Panc1 (cell line): Measurements from ENCODE around the gene ADGRL3. TPM values are rescaled to one million over a fixed set of nuclear protein-coding genes. Genes with fewer than 3 reads are reported as not detected.

ENCODE experiments used
- ATAC-seq: fragments of 200-7000 bp; cut with Tn5 transposase; 2 replicates; pipeline ENCODE4 v1.9.1; 2020; ENCODE audit warnings: mild to moderate bottlenecking, moderate library complexity
- BruUV-seq: library from RNA; stranded (reverse); fragments of 400-500 nt; replicated peaks from 2 replicates; lab custom pipeline; 2021; lab: Mats Ljungman, UMichigan
- CTCF ChIA-PET: fragments of 300-600 bp; sonication (Branson Sonifier 250); formaldehyde crosslinking; loops from one replicate; lab custom pipeline; 2022; ENCODE audit warnings: antibody characterized with exemption; lab: Charles Lee
- POLR2A ChIA-PET: fragments of 300-600 bp; sonication (Branson Sonifier 250); formaldehyde crosslinking; loops from one replicate; lab custom pipeline; 2022; ENCODE audit warnings: antibody characterized with exemption; lab: Charles Lee
- DNase-seq: peaks from one replicate; pipeline ENCODE4 v3.0.0-alpha.2; 2010; ENCODE audit warnings: low read depth, low spot score
- H3K27ac ChIP-seq: 2 replicates; pipeline ENCODE4 v1.5.1; 2011; ENCODE audit warnings: mild to moderate bottlenecking, low read length, inconsistent platforms
- H3K27me3 ChIP-seq: fragments of 200-500 bp; sonication (Bioruptor generic); 2 replicates; pipeline ENCODE4 v1.6.0; 2014; ENCODE audit warnings: low read length, inconsistent platforms; ENCODE audit not compliant: control insufficient read depth, insufficient read depth
- H3K36me3 ChIP-seq: fragments of 200-500 bp; sonication (Bioruptor generic); 2 replicates; pipeline ENCODE4 v1.5.1; 2014; ENCODE audit warnings: inconsistent platforms, mild to moderate bottlenecking, low read length, moderate library complexity; ENCODE audit not compliant: control insufficient read depth, insufficient read depth
- H3K4me1 ChIP-seq: 2 replicates; pipeline ENCODE4 v1.5.1; 2011; ENCODE audit warnings: inconsistent platforms, mild to moderate bottlenecking, low read length, moderate library complexity; ENCODE audit not compliant: control insufficient read depth, insufficient read depth
- H3K4me3 ChIP-seq, 2 experiments: 2 replicates each; pipeline ENCODE4 v1.5.1; 2011 to 2012; ENCODE audit warnings: low read depth in 2 of 2, low read length in 2 of 2, mild to moderate bottlenecking in 2 of 2, inconsistent platforms in 1 of 2, moderate library complexity in 1 of 2
- H3K9me3 ChIP-seq: fragments of 200-500 bp; sonication (Bioruptor generic); 2 replicates; pipeline ENCODE4 v1.5.1; 2014; ENCODE audit warnings: low read depth, mild to moderate bottlenecking, inconsistent platforms, low read length, moderate library complexity; ENCODE audit not compliant: control insufficient read depth, insufficient read depth
- POLR2AphosphoS5 ChIP-seq: IDR thresholded peaks from 2 replicates; pipeline ENCODE4 v1.6.1; 2012; ENCODE audit warnings: mild to moderate bottlenecking, low read depth, low read length, moderate library complexity
- REST ChIP-seq, 2 experiments: IDR thresholded peaks; 2 replicates each; pipeline ENCODE4 v1.6.1; 2011 to 2012; ENCODE audit warnings: low read depth in 2 of 2, control low read depth in 1 of 2, low read length in 1 of 2, mild to moderate bottlenecking in 1 of 2, moderate library complexity in 1 of 2; ENCODE audit not compliant: insufficient read depth in 1 of 2
- SIN3A ChIP-seq: IDR thresholded peaks from 2 replicates; pipeline ENCODE4 v1.6.1; 2012; ENCODE audit warnings: low read depth, mild to moderate bottlenecking, low read length, moderate library complexity, borderline replicate concordance; ENCODE audit not compliant: insufficient read depth
- TCF7L2 ChIP-seq: IDR thresholded peaks from 2 replicates; pipeline ENCODE4 v1.6.1; 2011; ENCODE audit warnings: mild to moderate bottlenecking, low read depth, low read length, inconsistent platforms
- in situ Hi-C: cut with HindIII; loops from 2 replicates; pipeline ENCODE4 v1.10.0; 2016; ENCODE audit warnings: low sequenced_read_pairs, low pct_unique_long_range_greater_than_20kb
- intact Hi-C: fragments of 100-400 bp; cut with micrococcal nuclease; formaldehyde crosslinking; loops from one replicate; pipeline ENCODE4 v1.10.0; 2022; ENCODE audit not compliant: unreplicated experiment
- total RNA-seq: library from RNA; stranded (reverse); gene quantifications from one replicate; pipeline ENCODE4 v1.2.1, GENCODE V29; 2021; ENCODE audit not compliant: unreplicated experiment
- TF ChIP-seq, protein P1 (sequence below): fragments of 450-650 bp; IDR thresholded peaks from 2 replicates; pipeline ENCODE4 v1.5.1; 2017; ENCODE audit warnings: mild to moderate bottlenecking

ADGRL3 gene
- total RNA-seq, 1 experiment from 2014 or later = 0.23 TPM

- in situ Hi-C loops (no loop called here), intact Hi-C loops (no loop called here)
- DNase-seq = no peak
- Histone ChIP-seq H3K27ac (no peak overlapping the region), H3K9me3 (no peaks in the 10 kb centered on the region), H3K27me3 (no peaks in the 10 kb centered on the region), H3K4me1 (no peaks in the 10 kb centered on the region), H3K36me3 (no peaks in the 10 kb centered on the region), H3K4me3 (no peak overlapping the region)
- no peak for ATAC-seq
- ChIA-PET CTCF (no interaction called here), POLR2A (no interaction called here)
- no TSS peak for BruUV-seq
- TF ChIP-seq TCF7L2 (no peak), POLR2AphosphoS5 (no peak), REST (IDR thresholded peaks at IDR 0.05; ENCODE audit: insufficient read depth in 1 of 2, low read depth in 2 of 2, low read length in 1 of 2) (no peak), SIN3A (no peak)
- TF ChIP-seq, protein P1, sequence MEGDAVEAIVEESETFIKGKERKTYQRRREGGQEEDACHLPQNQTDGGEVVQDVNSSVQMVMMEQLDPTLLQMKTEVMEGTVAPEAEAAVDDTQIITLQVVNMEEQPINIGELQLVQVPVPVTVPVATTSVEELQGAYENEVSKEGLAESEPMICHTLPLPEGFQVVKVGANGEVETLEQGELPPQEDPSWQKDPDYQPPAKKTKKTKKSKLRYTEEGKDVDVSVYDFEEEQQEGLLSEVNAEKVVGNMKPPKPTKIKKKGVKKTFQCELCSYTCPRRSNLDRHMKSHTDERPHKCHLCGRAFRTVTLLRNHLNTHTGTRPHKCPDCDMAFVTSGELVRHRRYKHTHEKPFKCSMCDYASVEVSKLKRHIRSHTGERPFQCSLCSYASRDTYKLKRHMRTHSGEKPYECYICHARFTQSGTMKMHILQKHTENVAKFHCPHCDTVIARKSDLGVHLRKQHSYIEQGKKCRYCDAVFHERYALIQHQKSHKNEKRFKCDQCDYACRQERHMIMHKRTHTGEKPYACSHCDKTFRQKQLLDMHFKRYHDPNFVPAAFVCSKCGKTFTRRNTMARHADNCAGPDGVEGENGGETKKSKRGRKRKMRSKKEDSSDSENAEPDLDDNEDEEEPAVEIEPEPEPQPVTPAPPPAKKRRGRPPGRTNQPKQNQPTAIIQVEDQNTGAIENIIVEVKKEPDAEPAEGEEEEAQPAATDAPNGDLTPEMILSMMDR = no peak
Observed at GRCh38 chr4:61300266-61300844, 100.2 kb downstream of the ADGRL3 start.

GRCh38 chr4:61301271-61301670 is 101.1 kb downstream of the ADGRL3 start:
- Histone ChIP-seq H3K9me3 (no peaks in the 10 kb centered on the region), H3K27ac (no peak overlapping the region), H3K4me3 (no peak overlapping the region), H3K27me3 (no peaks in the 10 kb centered on the region), H3K4me1 (no peaks in the 10 kb centered on the region), H3K36me3 (no peaks in the 10 kb centered on the region)
- no peak for DNase-seq
- in situ Hi-C loops = no loop called here
- intact Hi-C loops = no loop called here
- CTCF ChIA-PET = no interaction called here
- TF ChIP-seq TCF7L2 (no peak), POLR2AphosphoS5 (no peak), REST (IDR thresholded peaks at IDR 0.05; ENCODE audit: insufficient read depth in 1 of 2, low read depth in 2 of 2, low read length in 1 of 2) (no peak), SIN3A (no peak)
- TF ChIP-seq, protein P1 = no peak
- BruUV-seq = no TSS peak
- POLR2A ChIA-PET = no interaction called here
- ATAC-seq = no peak
